Measurements from ENCODE around the gene HTN1.
"Not testable (repeated sequence)": the region's sequence is repeated elsewhere in the genome, so short reads cannot be mapped to it uniquely, and the experiment has no call there.

HTN1 gene

GRCh38 chr4:70041652-70042286 lies 8.5 kb upstream of the HTN1 start:
- H3K9me3 ChIP-seq (replicated peaks in 1 of 11), result 0 out of 22 replicates have a peak, but pooled peaks cover 0 to 7% (median 0%) of the 10 kb centered on the region in 11 experiments
- no peak overlapping the region for H3K27ac ChIP-seq
- H4K20me1 ChIP-seq, result no peaks in the 10 kb centered on the region
- H3K4me1 ChIP-seq, result no peaks in the 10 kb centered on the region
- TF ChIP-seq Cebpa-rat (IDR thresholded peaks at IDR 0.05), result no peak
- H3K4me2 ChIP-seq, result no peak overlapping the region
- no peaks in the 10 kb centered on the region for H3K36me3 ChIP-seq
- H3K9ac ChIP-seq, result no peak overlapping the region
- no peak overlapping the region for H3K4me3 ChIP-seq
- H3K27me3 ChIP-seq, result no peaks in the 10 kb centered on the region

- H3K4me2 ChIP-seq; H3K4me3 ChIP-seq; H3K4me1 ChIP-seq; H3K9me3 ChIP-seq (replicated peaks in 1 of 11); H3K36me3 ChIP-seq; H3K27me3 ChIP-seq; H3K9ac ChIP-seq; H3K27ac ChIP-seq; H4K20me1 ChIP-seq: not testable (repeated sequence)
These were observed 6.3 kb downstream of the HTN1 start for GRCh38 chr4:70056534-70056933.

- H4K20me1 ChIP-seq, result no peaks in the 10 kb centered on the region
- no peak overlapping the region for H3K9ac ChIP-seq
- H3K4me2 ChIP-seq, result no peak overlapping the region
- no peaks in the 10 kb centered on the region for H3K4me1 ChIP-seq
- no peaks in the 10 kb centered on the region for H3K27me3 ChIP-seq
- H3K36me3 ChIP-seq, result no peaks in the 10 kb centered on the region
- no peak overlapping the region for H3K4me3 ChIP-seq
- 0 out of 22 replicates have a peak, but pooled peaks cover 0 to 6% (median 0%) of the 10 kb centered on the region in 11 experiments for H3K9me3 ChIP-seq (replicated peaks in 1 of 11)
- no peak for TF ChIP-seq Cebpa-rat (IDR thresholded peaks at IDR 0.05)
- no peak overlapping the region for H3K27ac ChIP-seq
These were observed 7.4 kb downstream of the HTN1 start for GRCh38 chr4:70057651-70058050.

GRCh38 chr4:70059149-70059548 lies 8.9 kb downstream of the HTN1 start:
- TF ChIP-seq Cebpa-rat (IDR thresholded peaks at IDR 0.05), result no peak
- Histone ChIP-seq H3K27ac (no peak overlapping the region), H4K20me1 (no peaks in the 10 kb centered on the region), H3K4me1 (no peaks in the 10 kb centered on the region), H3K9me3 (replicated peaks in 1 of 11) (0 out of 22 replicates have a peak, but pooled peaks cover 0 to 6% (median 0%) of the 10 kb centered on the region in 11 experiments), H3K4me3 (no peak overlapping the region), H3K9ac (no peak overlapping the region), H3K36me3 (no peaks in the 10 kb centered on the region), H3K4me2 (no peak overlapping the region), H3K27me3 (no peaks in the 10 kb centered on the region)

GRCh38 chr4:70062000-70062399 lies 11.8 kb downstream of the HTN1 start:
- no peak for TF ChIP-seq Cebpa-rat (IDR thresholded peaks at IDR 0.05)
- Histone ChIP-seq H3K27ac (no peak overlapping the region), H4K20me1 (no peaks in the 10 kb centered on the region), H3K4me1 (no peaks in the 10 kb centered on the region), H3K4me2 (no peak overlapping the region), H3K27me3 (no peaks in the 10 kb centered on the region), H3K9ac (no peak overlapping the region), H3K36me3 (no peaks in the 10 kb centered on the region), H3K4me3 (no peak overlapping the region), H3K9me3 (replicated peaks in 1 of 11) (no peaks in the 10 kb centered on the region)

- Histone ChIP-seq H3K4me1 (no peaks in the 10 kb centered on the region), H3K36me3 (no peaks in the 10 kb centered on the region), H3K9me3 (replicated peaks in 1 of 11) (peaks cover 0 to 8% (median 0%) of the 10 kb centered on the region in 11 experiments; a peak in 4 of 22 replicates), H3K27me3 (no peaks in the 10 kb centered on the region), H4K20me1 (no peaks in the 10 kb centered on the region), H3K9ac (no peak overlapping the region), H3K27ac (no peak overlapping the region), H3K4me2 (no peak overlapping the region), H3K4me3 (no peak overlapping the region)
- no peak for TF ChIP-seq Cebpa-rat (IDR thresholded peaks at IDR 0.05)
These were observed 30.0 kb downstream of the HTN1 start for GRCh38 chr4:70080205-70080604.

GRCh38 chr4:70099206-70099605 lies 49.0 kb downstream of the HTN1 start:
- H3K27me3 ChIP-seq, result no peaks in the 10 kb centered on the region
- TF ChIP-seq Cebpa-rat (IDR thresholded peaks at IDR 0.05), result no peak
- H4K20me1 ChIP-seq, result no peaks in the 10 kb centered on the region
- H3K27ac ChIP-seq, result no peak overlapping the region
- H3K9ac ChIP-seq, result no peak overlapping the region
- H3K4me1 ChIP-seq, result no peaks in the 10 kb centered on the region
- no peaks in the 10 kb centered on the region for H3K9me3 ChIP-seq (replicated peaks in 1 of 11)
- no peaks in the 10 kb centered on the region for H3K36me3 ChIP-seq
- no peak overlapping the region for H3K4me2 ChIP-seq
- no peak overlapping the region for H3K4me3 ChIP-seq
